Activated CD4-positive, alpha-beta T cell treated with anti-CD3 and anti-CD28 coated beads, Interleukin-2, amount 50 U/mL, for 48 hours (primary cell): ENCODE results near the gene ATP10A.
"Not testable (repeated sequence)": the region's sequence is repeated elsewhere in the genome, so short reads cannot be mapped to it uniquely, and the experiment has no call there.

Experiments
- DNase-seq, 2 experiments: peaks; one replicate each; pipeline ENCODE4 v3.0.0-alpha.2; 2020

Gene ATP10A

GRCh38 chr15:25770618-25771337, 92.3 kb downstream of the ATP10A start:
- DNase-seq: no peak

GRCh38 chr15:25770031-25770430, 93.1 kb downstream of the ATP10A start:
- no peak for DNase-seq

DNA sequence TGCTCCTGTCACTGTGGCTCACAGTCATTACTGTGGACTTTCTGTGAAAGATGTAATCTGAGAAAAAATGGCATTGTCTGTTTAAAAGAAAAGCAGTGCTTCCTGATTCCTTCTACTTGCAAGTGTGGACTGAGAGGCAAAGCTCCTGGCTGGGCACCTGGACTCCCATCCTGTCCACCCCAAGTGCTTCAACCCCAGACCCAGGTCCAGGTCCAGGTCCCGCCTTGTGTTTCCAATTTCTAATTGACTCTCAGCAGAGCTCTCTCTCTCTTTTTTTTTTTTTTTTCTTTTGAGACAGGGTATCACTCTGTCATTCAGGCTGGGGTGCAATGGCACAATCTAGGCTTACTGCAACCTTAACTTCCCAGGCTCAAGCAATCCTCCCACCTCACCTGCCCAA, 94.9 kb downstream of the ATP10A start:
- DNase-seq: no peak

DNA sequence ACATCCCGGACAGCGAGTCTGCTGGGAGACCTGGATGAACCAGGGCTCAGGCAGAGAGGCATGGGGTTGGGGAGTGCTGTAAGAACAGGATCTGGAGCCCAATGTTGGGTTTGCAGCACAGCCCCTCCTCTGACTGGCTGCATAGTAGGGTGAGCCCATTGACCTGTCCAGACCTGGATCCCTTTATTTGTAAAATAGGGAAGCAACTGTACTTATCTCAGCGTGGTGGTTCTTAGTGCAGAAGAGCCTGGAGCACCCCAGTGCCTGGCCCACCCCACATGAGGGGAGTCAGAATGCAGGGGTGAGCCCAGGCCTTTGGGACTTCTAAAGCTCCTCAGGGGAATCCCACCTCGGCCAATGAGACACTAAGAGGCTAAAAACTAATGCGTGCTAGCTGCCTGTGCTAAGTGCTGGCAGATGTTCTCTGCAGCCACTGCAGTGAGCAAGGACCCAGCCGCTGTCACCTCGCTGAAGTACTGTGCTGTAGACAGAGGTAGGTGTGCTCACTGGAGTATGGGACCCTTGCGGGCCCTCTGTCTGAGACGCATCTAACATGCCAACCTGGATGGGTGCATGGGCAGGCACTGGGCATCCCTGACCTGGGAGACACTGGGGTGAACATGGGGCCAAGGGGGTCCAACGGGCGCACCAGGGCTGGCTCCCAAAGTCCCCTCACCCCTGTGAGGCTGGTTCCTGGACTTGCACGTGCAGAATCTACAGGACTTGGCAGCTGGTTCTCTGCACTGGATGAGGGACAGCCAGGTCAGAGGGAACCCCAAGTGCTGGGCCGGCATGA, 95.6 kb downstream of the ATP10A start:
- DNase-seq: no peak

DNA sequence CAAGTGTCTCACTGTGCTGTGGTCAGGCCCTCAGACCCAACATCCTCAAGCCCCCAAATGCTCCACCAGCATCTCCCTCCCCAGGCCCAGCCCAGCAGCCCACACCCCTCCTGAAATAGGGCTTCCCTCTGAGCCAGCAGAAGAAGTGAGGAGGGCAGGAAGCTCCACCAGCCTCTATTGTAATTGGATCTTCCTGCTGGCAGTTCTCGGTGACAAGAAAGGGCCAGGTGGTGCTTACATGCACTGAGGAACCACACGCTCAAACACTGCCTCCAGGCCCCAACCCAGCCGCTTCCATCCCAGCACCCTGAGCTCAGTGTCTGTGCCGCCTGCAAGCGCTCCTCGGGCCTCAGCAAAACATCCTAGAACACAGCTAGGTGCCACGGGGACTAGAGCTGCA, 96.7 kb downstream of the ATP10A start:
- no peak for DNase-seq

GRCh38 chr15:25764980-25765735, 98.0 kb downstream of the ATP10A start:
- no peak for DNase-seq

- no peak for DNase-seq
Measured at GRCh38 chr15:25763954-25764353, 99.2 kb downstream of the ATP10A start.

GRCh38 chr15:25763331-25763751, 99.8 kb downstream of the ATP10A start:
- DNase-seq: no peak

DNA sequence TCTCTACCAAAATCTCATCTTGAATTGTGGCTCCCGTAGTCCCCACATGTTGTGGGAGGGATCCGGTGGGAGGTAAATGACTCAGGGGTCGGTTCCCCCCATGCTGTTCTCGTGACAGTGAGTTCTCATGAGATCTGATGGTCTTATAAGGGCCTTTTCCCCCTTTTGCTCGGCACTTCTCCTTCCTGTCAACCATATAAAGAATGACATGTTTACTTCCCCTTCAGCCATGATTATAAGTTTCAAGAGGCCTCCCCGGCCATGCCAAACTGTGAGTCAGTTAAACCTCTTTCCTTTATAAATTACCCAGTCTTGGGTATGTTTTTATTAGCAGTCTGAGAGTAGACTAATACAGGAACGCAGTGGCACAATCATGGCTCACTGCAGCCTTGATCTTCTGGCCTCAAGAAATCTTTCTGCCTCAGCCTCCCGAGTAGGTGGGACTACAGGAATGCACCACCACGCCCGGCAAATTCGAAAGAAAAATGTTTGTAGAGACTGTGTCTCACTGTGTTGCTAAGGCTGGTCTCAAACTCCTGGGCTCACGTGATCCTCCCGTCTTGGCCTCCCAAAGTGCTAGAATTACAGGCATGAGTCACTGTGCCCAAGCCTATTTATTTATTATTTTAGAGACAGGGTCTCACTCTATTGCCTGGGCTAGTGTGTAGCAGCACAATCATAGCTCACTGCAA, 101.0 kb downstream of the ATP10A start:
- no peak for DNase-seq

GRCh38 chr15:25759421-25759820, 103.7 kb downstream of the ATP10A start:
- DNase-seq: no peak

GRCh38 chr15:25758612-25759011, 104.5 kb downstream of the ATP10A start:
- DNase-seq: not testable (repeated sequence)

DNA sequence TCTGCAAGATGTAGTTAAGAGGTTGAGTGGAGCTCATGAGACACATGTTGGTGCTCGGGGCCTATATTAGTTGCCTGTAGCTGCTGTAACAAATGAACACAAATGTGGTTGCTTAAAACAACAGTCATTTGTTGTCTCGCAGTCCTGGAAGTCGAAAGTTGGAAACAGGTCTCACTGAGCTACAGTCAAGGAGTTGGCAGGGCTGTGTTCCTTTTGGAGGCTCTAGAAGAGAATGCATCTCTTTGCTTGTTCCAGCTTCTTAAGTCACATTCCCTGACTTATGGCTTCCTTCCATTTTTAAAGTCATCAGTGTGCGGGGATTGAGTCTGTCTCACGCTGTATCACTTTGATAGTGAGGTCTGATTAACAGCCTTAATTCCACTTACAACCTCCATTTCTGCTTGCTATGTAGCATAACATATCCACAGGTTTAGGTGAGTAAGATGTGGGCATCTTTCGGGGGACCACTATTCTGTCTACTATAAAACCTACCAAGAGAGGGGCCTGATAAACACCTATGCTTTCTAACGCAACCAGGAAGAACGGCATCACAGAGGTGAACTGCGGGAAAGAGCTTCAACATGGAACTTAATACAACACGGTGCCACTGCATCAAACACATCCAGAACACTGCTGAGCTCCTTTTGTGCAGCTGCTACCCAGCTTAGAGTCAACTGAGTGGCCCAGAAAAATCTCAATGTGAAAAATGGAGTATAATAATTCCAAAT, 119.4 kb downstream of the ATP10A start:
- DNase-seq: no peak

DNA sequence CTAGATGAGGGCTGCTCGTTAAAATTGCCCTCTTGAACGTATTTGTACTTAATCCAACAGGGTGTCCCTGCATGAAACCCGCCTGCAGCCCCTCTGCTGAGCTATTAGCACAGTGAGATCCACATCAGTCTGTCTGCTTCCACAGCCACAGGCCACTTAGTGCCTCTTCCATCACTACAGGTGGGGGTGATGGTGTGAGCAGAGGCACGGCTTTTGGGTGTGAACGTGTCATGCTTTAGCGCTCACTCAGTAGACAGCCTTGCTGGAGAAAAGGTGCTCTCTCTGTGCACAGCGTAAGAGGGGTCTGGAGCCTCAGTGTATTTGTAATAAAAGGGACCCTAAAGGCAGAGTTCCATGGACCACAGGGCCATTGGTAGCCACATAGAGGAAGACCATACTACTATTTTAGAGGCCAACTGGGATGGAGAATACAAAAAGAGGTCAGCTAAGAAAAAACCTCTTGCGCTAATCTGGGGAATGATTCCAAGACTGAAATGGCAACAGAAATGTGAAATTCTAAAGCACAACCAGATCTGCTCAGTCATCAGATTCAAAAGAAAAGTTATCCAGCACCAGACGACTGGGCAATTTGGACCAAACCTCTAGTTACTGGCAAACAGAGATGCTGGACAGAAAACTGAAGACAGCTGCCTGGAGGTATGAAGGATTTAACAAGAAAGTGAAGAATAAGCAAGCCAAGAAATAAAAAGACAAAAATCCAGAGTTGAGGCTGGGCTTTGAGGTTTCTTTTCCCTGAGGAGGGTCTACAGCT, 120.2 kb downstream of the ATP10A start:
- DNase-seq: no peak

GRCh38 chr15:25742041-25742730, 120.9 kb downstream of the ATP10A start:
- DNase-seq: no peak

DNA sequence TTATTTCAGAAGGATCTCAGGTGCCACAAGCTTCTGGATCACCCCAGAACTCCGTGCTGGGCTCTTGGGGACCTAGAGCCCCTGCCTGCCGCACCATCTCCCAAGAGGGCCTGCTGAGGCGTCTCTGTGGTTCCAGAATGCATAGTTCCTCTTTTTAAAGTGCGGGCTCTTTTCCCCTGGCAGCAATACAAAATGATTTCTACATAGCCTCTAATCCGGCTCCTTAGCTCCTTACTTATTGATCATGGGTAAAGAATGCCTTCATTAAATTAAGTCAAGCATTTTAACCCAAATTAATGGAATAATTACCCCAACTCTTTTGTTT, 121.9 kb downstream of the ATP10A start:
- no peak for DNase-seq

DNA sequence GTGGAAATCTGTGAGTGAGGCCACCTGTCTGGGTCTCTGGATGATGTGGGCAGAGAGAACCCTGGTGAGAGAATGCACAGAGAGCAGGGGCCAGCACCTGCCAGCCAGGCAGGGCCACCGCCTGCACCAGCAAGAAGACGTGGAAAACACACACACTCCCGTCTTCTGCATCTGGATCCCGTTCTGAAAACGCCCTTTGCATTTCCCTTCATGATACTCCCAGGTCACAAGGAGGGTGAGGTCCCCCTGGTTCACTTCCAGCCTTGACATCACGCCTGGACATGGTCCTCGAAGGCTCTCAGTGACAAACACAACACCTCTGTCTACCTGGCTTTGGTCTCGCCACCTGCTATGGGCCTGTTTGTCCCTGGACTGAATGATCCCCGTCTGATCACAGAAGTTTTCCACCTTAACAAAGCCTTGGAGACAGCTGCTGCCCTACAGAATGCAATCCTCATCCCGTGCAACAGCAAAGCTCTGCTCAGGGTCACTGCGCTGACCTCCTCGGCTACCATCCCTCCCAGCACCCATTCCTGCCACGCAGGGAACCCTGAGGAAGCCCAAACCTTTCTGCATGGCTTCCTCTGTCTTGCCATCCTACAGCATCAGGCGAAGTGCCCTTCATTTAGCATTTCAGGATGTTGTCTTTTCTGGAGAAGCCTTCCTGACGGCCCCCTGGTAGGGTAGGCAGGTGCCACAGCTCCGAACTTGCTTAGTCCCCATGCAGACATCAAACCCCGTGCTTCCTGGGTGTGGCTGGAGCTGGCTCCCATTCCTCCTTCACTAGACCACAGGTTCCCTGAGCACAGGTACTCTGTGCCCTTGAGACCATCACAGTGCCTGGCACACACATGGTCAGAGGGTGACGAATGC, 122.5 kb downstream of the ATP10A start:
- DNase-seq: no peak

GRCh38 chr15:25739687-25740121, 123.4 kb downstream of the ATP10A start:
- peak; percentile 11 to 26 for DNase-seq

- DNase-seq: no peak
Measured at GRCh38 chr15:25738171-25738965, 124.8 kb downstream of the ATP10A start.

DNA sequence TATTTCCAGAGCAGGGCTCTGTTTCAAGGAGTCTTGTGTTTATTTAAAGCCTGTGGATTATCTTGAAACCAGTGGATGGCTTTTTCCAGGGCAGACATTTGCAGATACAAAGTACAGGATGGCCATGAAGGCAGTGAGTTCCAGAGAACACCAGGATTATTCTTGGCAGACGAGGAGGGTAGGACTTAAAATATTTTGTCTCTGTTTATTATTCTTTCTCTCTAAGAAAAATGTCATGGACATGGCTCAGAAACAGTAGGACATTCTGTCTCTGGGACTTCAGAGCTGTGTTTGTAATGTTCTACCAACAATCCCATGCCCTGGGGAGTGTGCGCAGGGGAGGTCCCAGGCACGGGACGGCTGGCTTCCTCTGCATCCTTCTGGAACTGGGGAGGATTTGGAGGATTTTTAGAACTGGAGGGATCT, 125.9 kb downstream of the ATP10A start:
- no peak for DNase-seq
